Fibroblast of the conjunctiva (primary cell): ENCODE results near the gene CYGB.

Experiments used
- DNase-seq: peaks from one replicate; pipeline ENCODE4 v3.0.0-alpha.2; 2010; ENCODE audit warnings: low read depth

CYGB gene

GRCh38 chr17:76478730-76479514 is 58.6 kb downstream of the CYGB start:
- no peak for DNase-seq

- no peak for DNase-seq
Measured at GRCh38 chr17:76478097-76478496, 59.4 kb downstream of the CYGB start.

- no peak for DNase-seq
Measured at GRCh38 chr17:76477576-76477975, 59.9 kb downstream of the CYGB start.
